HepG2 (cell line): Measurements from ENCODE around the gene PTCD3. TPM values are rescaled to one million over a fixed set of nuclear protein-coding genes. Genes with fewer than 3 reads are reported as not detected.

Experiments
- CEBPB ChIP-seq: IDR thresholded peaks from 2 replicates; pipeline ENCODE4 v1.6.1; 2011; ENCODE audit warnings: low read depth, low read length, improper control_type of control experiment, borderline replicate concordance
- DR1 ChIP-seq: sonication (generic); formaldehyde crosslinking; IDR thresholded peaks from 2 replicates; pipeline ENCODE4 v1.8.0; 2021; ENCODE audit warnings: mild to moderate bottlenecking, missing genetic modification reagents, inconsistent platforms
- GABPA ChIP-seq, 2 experiments: IDR thresholded peaks; 2 replicates each; pipeline ENCODE4 v1.6.1; 2011 to 2016; ENCODE audit warnings: low read depth in 2 of 2, low read length in 1 of 2, missing biosample characterization in 1 of 2, missing genetic modification characterization in 1 of 2
- GABPB1 ChIP-seq: IDR thresholded peaks from 2 replicates; pipeline ENCODE4 v1.6.1; 2016; ENCODE audit warnings: mild to moderate bottlenecking, missing genetic modification reagents, moderate library complexity, missing compliant biosample characterization
- HOXA7 ChIP-seq: sonication (generic); formaldehyde crosslinking; IDR thresholded peaks from 2 replicates; pipeline ENCODE4 v1.8.1; 2022; ENCODE audit warnings: mild to moderate bottlenecking, missing genetic modification reagents, moderate library complexity
- IRF2 ChIP-seq: IDR thresholded peaks from 2 replicates; pipeline ENCODE4 v1.6.1; 2018; ENCODE audit warnings: missing genetic modification reagents, missing compliant biosample characterization
- KLF11 ChIP-seq: IDR thresholded peaks from 2 replicates; pipeline ENCODE4 v1.6.1; 2016; ENCODE audit warnings: missing compliant biosample characterization
- MXD1 ChIP-seq: sonication (generic); formaldehyde crosslinking; IDR thresholded peaks from 2 replicates; pipeline ENCODE4 v1.4.0; 2020; ENCODE audit warnings: mild to moderate bottlenecking, missing genetic modification reagents
- NR2F6 ChIP-seq, 2 experiments: IDR thresholded peaks; 2 replicates each; pipeline ENCODE4 v1.6.1; 2016; ENCODE audit warnings: antibody characterized with exemption in 1 of 2, mild to moderate bottlenecking in 1 of 2
- RBM39 ChIP-seq: fragments of 200-400 bp; formaldehyde crosslinking; IDR thresholded peaks from one replicate; pipeline ENCODE4 v1.6.1; 2018; ENCODE audit warnings: antibody characterized with exemption, mild to moderate bottlenecking, low read depth, low read length; ENCODE audit not compliant: poor library complexity, severe bottlenecking
- RORA ChIP-seq: sonication (generic); formaldehyde crosslinking; IDR thresholded peaks from 2 replicates; pipeline ENCODE4 v1.5.0; 2020; ENCODE audit warnings: mild to moderate bottlenecking, missing genetic modification reagents, moderate library complexity
- SAP130 ChIP-seq: IDR thresholded peaks from 2 replicates; pipeline ENCODE4 v1.6.1; 2016; ENCODE audit warnings: low read depth
- SMC3 ChIP-seq: IDR thresholded peaks from 2 replicates; pipeline ENCODE4 v1.6.1; 2011; ENCODE audit warnings: low read length, improper control_type of control experiment
- SOX6 ChIP-seq, 2 experiments: fragments of 450-650 bp in 1 of 2; sonication (generic) in 1 of 2; formaldehyde crosslinking in 1 of 2; IDR thresholded peaks; 2 replicates each; pipeline versions ENCODE4 v1.4.0 to v1.6.1; 2017 to 2020; ENCODE audit warnings: antibody characterized with exemption in 1 of 2, mild to moderate bottlenecking in 1 of 2, missing genetic modification reagents in 1 of 2
- STAT5B ChIP-seq: sonication (generic); formaldehyde crosslinking; IDR thresholded peaks from 2 replicates; pipeline ENCODE4 v1.4.0; 2020; ENCODE audit warnings: missing genetic modification reagents
- TCF7 ChIP-seq: sonication (generic); IDR thresholded peaks from 2 replicates; pipeline ENCODE4 v1.6.1; 2016; ENCODE audit warnings: antibody characterized with exemption, low read depth
- ZNF101 ChIP-seq: sonication (generic); formaldehyde crosslinking; IDR thresholded peaks from 2 replicates; pipeline ENCODE4 v1.4.0; 2020; ENCODE audit warnings: mild to moderate bottlenecking, low read depth, missing genetic modification reagents, borderline replicate concordance
- ZNF570 ChIP-seq: sonication (generic); formaldehyde crosslinking; IDR thresholded peaks from 2 replicates; pipeline ENCODE4 v1.4.0; 2020; ENCODE audit warnings: mild to moderate bottlenecking, missing genetic modification reagents, borderline replicate concordance
- ZSCAN12 ChIP-seq: sonication (generic); formaldehyde crosslinking; IDR thresholded peaks from 2 replicates; pipeline ENCODE4 v1.9.0; 2021; ENCODE audit warnings: mild to moderate bottlenecking, missing genetic modification reagents
- ZSCAN31 ChIP-seq: sonication (generic); formaldehyde crosslinking; IDR thresholded peaks from 2 replicates; pipeline ENCODE4 v1.5.0; 2020; ENCODE audit warnings: low read depth, mild to moderate bottlenecking, missing genetic modification reagents
- polyA plus RNA-seq, 8 experiments: library from polyadenylated mRNA; depleted of rRNA in 3 of 8; stranded (reverse) in 7 of 8; unstranded in 1 of 8; fragments of >200 nt; fragmentation: Illumina TruSeq in 4 of 8; extraction: Trizol in 4 of 8; gene quantifications; 2 replicates each; pipeline versions ENCODE4 v1.2.1 to v1.2.3, GENCODE V29; 2011 to 2016; ENCODE audit warnings: low read depth in 4 of 8, missing spikeins in 1 of 8, mixed read lengths in 1 of 8; ENCODE audit not compliant: insufficient read depth in 1 of 8
- total RNA-seq, 5 experiments: library from RNA; depleted of rRNA; stranded (reverse); fragments of >200 nt; fragmentation: Illumina TruSeq; extraction: Trizol; gene quantifications; 2 replicates each; pipeline ENCODE4 v1.2.3, GENCODE V29; 2016; ENCODE audit warnings: low read depth in 1 of 5
- TF ChIP-seq, protein P1 (sequence below): sonication (generic); formaldehyde crosslinking; IDR thresholded peaks from 2 replicates; pipeline ENCODE4 v1.5.1; 2020; ENCODE audit warnings: mild to moderate bottlenecking, missing genetic modification reagents, borderline replicate concordance
- TF ChIP-seq, protein P2 (sequence below): sonication (generic); formaldehyde crosslinking; IDR thresholded peaks from 2 replicates; pipeline ENCODE4 v1.5.0; 2020; ENCODE audit warnings: missing genetic modification reagents, mild to moderate bottlenecking, borderline replicate concordance
- TF ChIP-seq, protein P3 (sequence below): sonication (generic); formaldehyde crosslinking; conservative IDR thresholded peaks from 2 replicates; pipeline ENCODE4 v1.4.0; 2020; ENCODE audit warnings: missing genetic modification reagents

PTCD3 gene
- total and polyA plus RNA-seq, 2 of the 13 experiments (the other 11 are each of a cell fraction or from before 2014, with no cell fraction given), result 124 to 309 TPM

DNA sequence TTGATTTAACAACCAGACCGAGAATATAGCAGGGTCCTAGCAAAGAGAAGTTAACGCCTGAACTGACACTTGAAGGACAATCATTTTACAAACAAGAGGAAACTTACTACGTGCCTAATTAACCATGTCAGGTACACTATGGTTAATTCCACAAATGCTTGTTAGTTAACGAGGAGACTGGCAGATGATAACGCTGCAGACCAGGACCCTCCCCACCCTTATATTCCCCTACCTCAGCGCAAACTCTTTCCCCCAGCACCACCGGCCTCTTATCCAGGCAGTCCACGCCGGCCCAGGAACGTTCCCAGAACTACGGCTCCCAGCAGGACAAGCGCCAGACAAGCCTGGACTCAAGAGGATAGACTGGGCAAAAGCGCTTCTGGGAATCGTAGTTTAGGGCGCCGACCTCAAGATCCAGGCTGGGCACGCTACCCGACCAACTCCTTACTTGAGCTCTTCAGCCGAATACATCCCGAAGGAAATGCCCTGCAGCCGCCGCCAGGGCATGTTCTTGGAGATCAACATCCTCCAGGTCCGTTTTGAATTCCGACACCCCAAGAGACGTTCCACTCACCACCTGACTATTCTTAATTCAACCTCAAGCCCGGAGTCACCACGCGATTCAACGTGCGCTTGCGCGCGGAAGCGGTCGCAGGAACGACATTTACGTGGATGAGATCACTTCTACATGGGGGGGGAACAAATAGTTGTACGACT is 625 bp upstream of the PTCD3 start, which contains the start of gene POLR1A (continued):
- TF ChIP-seq GABPA (IDR thresholded peaks at IDR 0.05; ENCODE audit: low read depth, low read length) (no peak), GABPA (CRISPR knock-in tag; IDR thresholded peaks at IDR 0.05; ENCODE audit: low read depth) (peak; percentile 62), GABPB1 (CRISPR knock-in tag) (peak; percentile 46; the same call in 1 of the 2 replicates), SMC3 (no peak), SAP130 (CRISPR knock-in tag) (peak; percentile 76), TCF7 (no peak), NR2F6 (IDR thresholded peaks at IDR 0.05) (no peak), NR2F6 (CRISPR knock-in tag; IDR thresholded peaks at IDR 0.05) (no peak), KLF11 (CRISPR knock-in tag) (no peak), SOX6 (IDR thresholded peaks at IDR 0.05) (no peak), SOX6 (CRISPR knock-in tag; IDR thresholded peaks at IDR 0.05) (0 out of 2 replicates have a peak, but pooled peaks have one; percentile 28), RORA (CRISPR knock-in tag) (no peak), CEBPB (no peak), RBM39 (no peak), ZSCAN31 (CRISPR knock-in tag) (no peak), HOXA7 (CRISPR knock-in tag) (no peak), MXD1 (CRISPR knock-in tag) (no peak), STAT5B (no peak), IRF2 (CRISPR knock-in tag) (no peak; the same call in 1 of the 2 replicates), ZNF570 (no peak), ZNF101 (CRISPR knock-in tag) (no peak), DR1 (CRISPR knock-in tag) (no peak; the same call in 1 of the 2 replicates), ZSCAN12 (CRISPR knock-in tag) (no peak)
- TF ChIP-seq, protein P1, sequence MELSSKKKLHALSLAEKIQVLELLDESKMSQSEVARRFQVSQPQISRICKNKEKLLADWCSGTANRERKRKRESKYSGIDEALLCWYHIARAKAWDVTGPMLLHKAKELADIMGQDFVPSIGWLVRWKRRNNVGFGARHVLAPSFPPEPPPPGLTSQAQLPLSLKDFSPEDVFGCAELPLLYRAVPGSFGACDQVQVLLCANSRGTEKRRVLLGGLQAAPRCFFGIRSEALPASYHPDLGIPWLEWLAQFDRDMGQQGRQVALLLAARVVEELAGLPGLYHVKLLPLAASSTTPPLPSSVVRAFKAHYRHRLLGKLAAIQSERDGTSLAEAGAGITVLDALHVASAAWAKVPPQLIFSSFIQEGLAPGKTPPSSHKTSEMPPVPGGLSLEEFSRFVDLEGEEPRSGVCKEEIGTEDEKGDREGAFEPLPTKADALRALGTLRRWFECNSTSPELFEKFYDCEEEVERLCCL (CRISPR knock-in tag), result no peak
- TF ChIP-seq, protein P2, sequence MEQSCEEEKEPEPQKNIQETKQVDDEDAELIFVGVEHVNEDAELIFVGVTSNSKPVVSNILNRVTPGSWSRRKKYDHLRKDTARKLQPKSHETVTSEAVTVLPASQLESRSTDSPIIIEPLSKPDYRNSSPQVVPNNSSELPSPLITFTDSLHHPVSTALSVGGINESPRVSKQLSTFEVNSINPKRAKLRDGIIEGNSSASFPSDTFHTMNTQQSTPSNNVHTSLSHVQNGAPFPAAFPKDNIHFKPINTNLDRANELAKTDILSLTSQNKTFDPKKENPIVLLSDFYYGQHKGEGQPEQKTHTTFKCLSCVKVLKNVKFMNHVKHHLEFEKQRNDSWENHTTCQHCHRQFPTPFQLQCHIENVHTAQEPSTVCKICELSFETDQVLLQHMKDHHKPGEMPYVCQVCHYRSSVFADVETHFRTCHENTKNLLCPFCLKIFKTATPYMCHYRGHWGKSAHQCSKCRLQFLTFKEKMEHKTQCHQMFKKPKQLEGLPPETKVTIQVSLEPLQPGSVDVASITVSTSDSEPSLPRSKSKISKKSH (CRISPR knock-in tag), result no peak
- TF ChIP-seq, protein P3, sequence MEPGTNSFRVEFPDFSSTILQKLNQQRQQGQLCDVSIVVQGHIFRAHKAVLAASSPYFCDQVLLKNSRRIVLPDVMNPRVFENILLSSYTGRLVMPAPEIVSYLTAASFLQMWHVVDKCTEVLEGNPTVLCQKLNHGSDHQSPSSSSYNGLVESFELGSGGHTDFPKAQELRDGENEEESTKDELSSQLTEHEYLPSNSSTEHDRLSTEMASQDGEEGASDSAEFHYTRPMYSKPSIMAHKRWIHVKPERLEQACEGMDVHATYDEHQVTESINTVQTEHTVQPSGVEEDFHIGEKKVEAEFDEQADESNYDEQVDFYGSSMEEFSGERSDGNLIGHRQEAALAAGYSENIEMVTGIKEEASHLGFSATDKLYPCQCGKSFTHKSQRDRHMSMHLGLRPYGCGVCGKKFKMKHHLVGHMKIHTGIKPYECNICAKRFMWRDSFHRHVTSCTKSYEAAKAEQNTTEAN (CRISPR knock-in tag), result no peak
